Endothelial cell (in vitro differentiated cells): ENCODE data around the gene NNMT. TPM values are rescaled to one million over a fixed set of nuclear protein-coding genes. Genes with fewer than 3 reads are reported as not detected.

Experiments
- DNase-seq: peaks from one replicate; pipeline ENCODE4 v3.0.0; 2021; ENCODE audit warnings: low spot score
- H3K27ac Mint-ChIP-seq: one replicate; pipeline ENCODE4 v1.8.0; 2021; ENCODE audit warnings: mixed read lengths, inconsistent platforms; ENCODE audit not compliant: unreplicated experiment
- H3K27me3 Mint-ChIP-seq: one replicate; pipeline ENCODE4 v1.8.0; 2021; ENCODE audit warnings: mild to moderate bottlenecking, moderate library complexity, mixed read lengths, inconsistent platforms; ENCODE audit not compliant: unreplicated experiment
- H3K36me3 Mint-ChIP-seq: one replicate; pipeline ENCODE4 v1.8.0; 2021; ENCODE audit warnings: mild to moderate bottlenecking, low read depth, mixed read lengths, inconsistent platforms; ENCODE audit not compliant: unreplicated experiment
- H3K4me1 Mint-ChIP-seq: one replicate; pipeline ENCODE4 v1.8.0; 2021; ENCODE audit warnings: mild to moderate bottlenecking, mixed read lengths, inconsistent platforms; ENCODE audit not compliant: unreplicated experiment
- H3K4me3 Mint-ChIP-seq: one replicate; pipeline ENCODE4 v1.8.0; 2021; ENCODE audit warnings: mild to moderate bottlenecking, mixed read lengths, inconsistent platforms; ENCODE audit not compliant: unreplicated experiment
- H3K9me3 Mint-ChIP-seq: one replicate; pipeline ENCODE4 v1.8.0; 2021; ENCODE audit warnings: mixed read lengths, inconsistent platforms; ENCODE audit not compliant: unreplicated experiment
- long read RNA-seq: library from polyadenylated mRNA; unstranded; transcript quantifications from one replicate; pipeline ENCODE4 v2.0.0, GENCODE V29; 2020; ENCODE audit not compliant: unreplicated experiment
- total RNA-seq: library from RNA; stranded (reverse); fragmentation: NEBNext Ultra II Directional; extraction: Animal tissue kit (Norgen Biotek cat#: 25700); gene quantifications from one replicate; pipeline ENCODE4 v1.2.1, GENCODE V29; 2021; ENCODE audit not compliant: unreplicated experiment
- TF ChIP-seq, protein P1 (sequence below): fragments of 200-600 bp; sonication (generic); IDR thresholded peaks from one replicate; pipeline ENCODE4 v1.5.0; 2021; ENCODE audit warnings: antibody characterized with exemption; ENCODE audit not compliant: unreplicated experiment

The NNMT gene
- total RNA-seq, result not detected
- long read RNA-seq, result 0 reads

DNA sequence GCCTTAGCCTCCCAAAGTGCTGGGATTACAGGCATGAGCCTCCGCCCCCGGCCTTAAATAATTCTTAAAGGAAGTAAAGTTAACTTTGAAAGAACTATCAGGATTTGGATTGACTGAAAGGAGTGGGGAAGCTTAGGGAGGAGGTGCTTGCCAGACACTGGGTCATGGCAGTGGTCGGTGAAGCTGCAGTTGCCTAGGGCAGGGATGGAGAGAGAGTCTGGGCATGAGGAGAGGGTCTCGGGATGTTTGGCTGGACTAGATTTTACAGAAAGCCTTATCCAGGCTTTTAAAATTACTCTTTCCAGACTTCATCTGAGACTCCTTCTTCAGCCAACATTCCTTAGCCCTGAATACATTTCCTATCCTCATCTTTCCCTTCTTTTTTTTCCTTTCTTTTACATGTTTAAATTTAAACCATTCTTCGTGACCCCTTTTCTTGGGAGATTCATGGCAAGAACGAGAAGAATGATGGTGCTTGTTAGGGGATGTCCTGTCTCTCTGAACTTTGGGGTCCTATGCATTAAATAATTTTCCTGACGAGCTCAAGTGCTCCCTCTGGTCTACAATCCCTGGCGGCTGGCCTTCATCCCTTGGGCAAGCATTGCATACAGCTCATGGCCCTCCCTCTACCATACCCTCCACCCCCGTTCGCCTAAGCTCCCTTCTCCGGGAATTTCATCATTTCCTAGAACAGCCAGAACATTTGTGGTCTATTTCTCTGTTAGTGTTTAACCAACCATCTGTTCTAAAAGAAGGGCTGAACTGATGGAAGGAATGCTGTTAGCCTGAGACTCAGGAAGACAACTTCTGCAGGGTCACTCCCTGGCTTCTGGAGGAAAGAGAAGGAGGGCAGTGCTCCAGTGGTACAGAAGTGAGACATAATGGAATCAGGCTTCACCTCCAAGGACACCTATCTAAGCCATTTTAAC lies at the start of gene NNMT:
TSS of gene NNMT (plus strand) at position 724 of the 929 bp plus-strand sequence. CDS start at position 882, 158 bp downstream.
- TF ChIP-seq, protein P1, sequence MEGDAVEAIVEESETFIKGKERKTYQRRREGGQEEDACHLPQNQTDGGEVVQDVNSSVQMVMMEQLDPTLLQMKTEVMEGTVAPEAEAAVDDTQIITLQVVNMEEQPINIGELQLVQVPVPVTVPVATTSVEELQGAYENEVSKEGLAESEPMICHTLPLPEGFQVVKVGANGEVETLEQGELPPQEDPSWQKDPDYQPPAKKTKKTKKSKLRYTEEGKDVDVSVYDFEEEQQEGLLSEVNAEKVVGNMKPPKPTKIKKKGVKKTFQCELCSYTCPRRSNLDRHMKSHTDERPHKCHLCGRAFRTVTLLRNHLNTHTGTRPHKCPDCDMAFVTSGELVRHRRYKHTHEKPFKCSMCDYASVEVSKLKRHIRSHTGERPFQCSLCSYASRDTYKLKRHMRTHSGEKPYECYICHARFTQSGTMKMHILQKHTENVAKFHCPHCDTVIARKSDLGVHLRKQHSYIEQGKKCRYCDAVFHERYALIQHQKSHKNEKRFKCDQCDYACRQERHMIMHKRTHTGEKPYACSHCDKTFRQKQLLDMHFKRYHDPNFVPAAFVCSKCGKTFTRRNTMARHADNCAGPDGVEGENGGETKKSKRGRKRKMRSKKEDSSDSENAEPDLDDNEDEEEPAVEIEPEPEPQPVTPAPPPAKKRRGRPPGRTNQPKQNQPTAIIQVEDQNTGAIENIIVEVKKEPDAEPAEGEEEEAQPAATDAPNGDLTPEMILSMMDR, result no peak

DNA sequence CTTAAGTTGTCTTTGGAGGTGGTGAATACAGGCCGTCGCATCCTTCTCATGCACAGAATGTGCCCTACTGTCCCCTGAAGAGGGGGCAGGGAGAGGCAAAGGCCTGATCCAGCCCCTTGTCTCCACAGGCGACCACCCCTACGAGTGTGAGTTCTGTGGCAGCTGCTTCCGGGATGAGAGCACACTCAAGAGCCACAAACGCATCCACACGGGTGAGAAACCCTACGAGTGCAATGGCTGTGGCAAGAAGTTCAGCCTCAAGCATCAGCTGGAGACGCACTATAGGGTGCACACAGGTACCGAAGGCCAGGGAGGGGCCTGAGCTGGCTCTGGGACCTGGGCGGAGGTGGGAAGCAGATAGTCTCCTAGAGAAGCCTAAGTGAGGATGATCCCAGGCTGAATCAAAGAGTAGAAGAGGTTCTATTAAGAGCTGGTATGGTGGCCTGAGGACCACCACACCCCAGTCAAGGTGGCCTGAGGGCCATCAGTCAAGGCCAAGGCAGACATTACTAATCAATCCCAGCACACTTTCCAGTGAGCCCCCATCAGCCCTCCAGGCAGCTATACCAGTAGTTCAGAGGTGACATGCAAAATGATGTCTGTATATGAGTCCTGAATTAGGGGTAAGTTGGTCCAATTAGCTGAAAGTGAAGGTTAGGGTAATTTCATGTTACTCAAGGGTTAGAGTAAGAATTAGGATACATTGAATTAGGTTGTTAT lies 49.0 kb upstream of the NNMT start:
- no peaks in the 10 kb centered on the region for H3K36me3 Mint-ChIP-seq
- TF ChIP-seq, protein P1, result no peak
- DNase-seq, result no peak

More for the DNA sequence above, at the start of gene NNMT:
- Mint-ChIP-seq H3K4me1 (peaks cover 5% of the 10 kb centered on the region), H3K4me3 (no peak within 1 kb of the TSS), H3K27me3 (no peaks in the 10 kb centered on the region), H3K9me3 (no peaks in the 10 kb centered on the region), H3K36me3 (no peaks in the 10 kb centered on the region), H3K27ac (no peak within 1 kb of the TSS)
- no peak for DNase-seq

DNA sequence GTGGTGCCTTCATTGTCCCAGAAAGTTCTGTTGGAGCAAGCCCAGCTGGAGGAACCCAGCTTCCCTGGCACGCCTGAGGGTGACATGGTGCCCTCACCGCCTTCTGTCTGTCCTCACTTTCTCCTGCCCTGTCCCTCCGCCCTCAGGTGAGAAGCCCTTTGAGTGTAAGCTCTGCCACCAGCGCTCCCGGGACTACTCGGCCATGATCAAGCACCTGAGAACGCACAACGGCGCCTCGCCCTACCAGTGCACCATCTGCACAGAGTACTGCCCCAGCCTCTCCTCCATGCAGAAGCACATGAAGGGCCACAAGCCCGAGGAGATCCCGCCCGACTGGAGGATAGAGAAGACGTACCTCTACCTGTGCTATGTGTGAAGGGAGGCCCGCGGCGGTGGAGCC lies 46.0 kb upstream of the NNMT start:
- H3K27ac Mint-ChIP-seq, result no peak overlapping the region
- no peaks in the 10 kb centered on the region for H3K9me3 Mint-ChIP-seq
- no peak overlapping the region for H3K4me3 Mint-ChIP-seq
- TF ChIP-seq, protein P1, result no peak
- no peaks in the 10 kb centered on the region for H3K36me3 Mint-ChIP-seq
- H3K4me1 Mint-ChIP-seq, result peaks cover 21% of the 10 kb centered on the region
- H3K27me3 Mint-ChIP-seq, result peaks cover 1% of the 10 kb centered on the region
- no peak for DNase-seq

More for the DNA sequence above, 49.0 kb upstream of the NNMT start:
- no peak overlapping the region for H3K27ac Mint-ChIP-seq
- no peaks in the 10 kb centered on the region for H3K9me3 Mint-ChIP-seq
- H3K27me3 Mint-ChIP-seq, result peaks cover 1% of the 10 kb centered on the region
- no peak overlapping the region for H3K4me3 Mint-ChIP-seq
- peaks cover 11% of the 10 kb centered on the region for H3K4me1 Mint-ChIP-seq

GRCh38 chr11:114250993-114251814 lies 45.0 kb upstream of the NNMT start:
- Mint-ChIP-seq H3K9me3 (no peaks in the 10 kb centered on the region), H3K27ac (no peak overlapping the region), H3K4me3 (no peak overlapping the region), H3K27me3 (peaks cover 1% of the 10 kb centered on the region), H3K4me1 (peaks cover 21% of the 10 kb centered on the region), H3K36me3 (no peaks in the 10 kb centered on the region)
- TF ChIP-seq, protein P1, result no peak
- no peak for DNase-seq
